ENCODE data around the gene NADK.
"Not testable (repeated sequence)": the region's sequence is repeated elsewhere in the genome, so short reads cannot be mapped to it uniquely, and the experiment has no call there.

The NADK gene

DNA sequence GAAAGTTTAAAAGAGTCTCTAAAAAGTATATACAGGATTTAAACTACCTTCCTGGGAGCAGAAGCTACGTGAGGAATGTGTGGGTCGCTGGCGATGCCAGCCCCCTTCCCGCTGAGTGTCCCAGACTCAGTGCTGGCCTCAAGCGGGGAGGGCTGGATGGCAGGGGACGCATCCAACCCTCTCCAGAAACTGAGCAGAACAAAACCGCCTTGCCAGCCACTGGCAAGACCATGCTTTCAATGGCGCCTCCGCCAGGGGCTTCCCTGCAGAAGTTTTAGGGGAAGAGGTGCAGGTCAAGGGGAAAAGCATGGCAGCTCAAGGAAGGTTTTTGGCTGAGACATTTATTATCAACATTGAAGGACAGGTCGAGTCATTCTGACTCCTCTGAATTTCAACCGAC lies 26.1 kb downstream of the NADK start:
- Histone ChIP-seq H3K27ac (ENCODE audit: low read depth, low read length) (no peak overlapping the region), H3K4me2 (ENCODE audit: low read length) (no peak overlapping the region), H3K79me2 (ENCODE audit: control insufficient read depth, low read length) (no peaks in the 10 kb centered on the region), H3K9me3 (ENCODE audit: control insufficient read depth, insufficient read depth, low read length) (no peaks in the 10 kb centered on the region), H3K27me3 (ENCODE audit: control insufficient read depth, low read length) (no peaks in the 10 kb centered on the region), H3F3A (ENCODE audit: control insufficient read depth, insufficient read depth) (peaks cover 7% of the 10 kb centered on the region), H3K36me3 (ENCODE audit: control insufficient read depth, low read length) (peaks cover 45% of the 10 kb centered on the region), H3K4me1 (ENCODE audit: control insufficient read depth, low read length) (no peaks in the 10 kb centered on the region), H3K9me2 (replicated peaks; ENCODE audit: control insufficient read depth, low read length) (no peaks in the 10 kb centered on the region), H4K20me1 (ENCODE audit: control insufficient read depth, insufficient read depth, low read depth, low read length) (peaks cover 6% of the 10 kb centered on the region; the same call in 1 of the 2 replicates), H3K4me3 (ENCODE audit: low read length) (no peak overlapping the region)
- TF ChIP-seq EZH2phosphoT487 (IDR thresholded peaks at IDR 0.05; ENCODE audit: borderline replicate concordance, low read length) (no peak), CTCF (IDR thresholded peaks at IDR 0.05; ENCODE audit: low read depth, low read length, poor library complexity, severe bottlenecking) (no peak)

GRCh38 chr1:1749941-1750340 lies 28.3 kb downstream of the NADK start:
- H3K4me2 ChIP-seq (ENCODE audit: low read length); H3K4me3 ChIP-seq (ENCODE audit: low read length); H3K27ac ChIP-seq (ENCODE audit: low read depth, low read length); H3F3A ChIP-seq (ENCODE audit: control insufficient read depth, insufficient read depth); H3K27me3 ChIP-seq (ENCODE audit: control insufficient read depth, low read length); H3K79me2 ChIP-seq (ENCODE audit: control insufficient read depth, low read length); H3K4me1 ChIP-seq (ENCODE audit: control insufficient read depth, low read length); H3K9me3 ChIP-seq (ENCODE audit: control insufficient read depth, insufficient read depth, low read length); H4K20me1 ChIP-seq (ENCODE audit: control insufficient read depth, insufficient read depth, low read depth, low read length); H3K9me2 ChIP-seq (replicated peaks; ENCODE audit: control insufficient read depth, low read length): not testable (repeated sequence)
- H3K36me3 ChIP-seq (ENCODE audit: control insufficient read depth, low read length), result peaks cover 24% of the 10 kb centered on the region

DNA sequence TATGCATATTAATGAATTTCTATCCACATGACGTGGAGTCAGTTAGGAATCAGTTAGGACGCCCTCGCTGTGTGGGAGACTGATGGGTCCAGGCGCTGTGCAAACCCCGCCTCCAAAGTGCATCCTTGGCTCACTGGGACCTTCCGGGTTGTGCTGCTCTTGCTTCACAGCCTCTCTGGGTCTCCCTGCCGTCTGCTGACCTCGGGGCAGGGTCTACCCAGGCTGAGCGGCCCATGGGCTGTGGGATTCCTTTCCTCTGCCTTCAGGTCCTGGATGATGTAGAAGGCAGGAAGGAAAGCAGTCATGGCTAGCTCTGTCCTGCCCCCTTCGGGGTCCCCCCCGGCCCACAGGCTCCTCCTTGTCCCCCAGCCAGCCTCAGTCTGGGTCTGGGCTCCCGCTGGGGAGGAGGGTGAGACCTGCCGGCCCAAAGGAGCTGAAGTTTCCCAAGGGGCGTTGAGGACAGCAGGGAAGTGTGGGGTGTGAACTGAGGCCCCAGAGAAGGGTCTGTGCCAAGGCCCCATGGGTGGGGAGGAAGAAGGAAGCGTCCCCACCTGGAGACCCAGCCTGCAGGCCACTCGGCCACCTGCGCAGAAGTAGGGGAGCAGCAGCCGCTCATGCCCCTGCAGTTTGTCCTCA lies 29.5 kb downstream of the NADK start:
- H3K4me1 ChIP-seq (ENCODE audit: control insufficient read depth, low read length), result no peaks in the 10 kb centered on the region
- no peak for TF ChIP-seq CTCF (IDR thresholded peaks at IDR 0.05; ENCODE audit: low read depth, low read length, poor library complexity, severe bottlenecking)

GRCh38 chr1:1746566-1746909 lies 31.7 kb downstream of the NADK start:
- H3K36me3 ChIP-seq (ENCODE audit: control insufficient read depth, low read length); H3F3A ChIP-seq (ENCODE audit: control insufficient read depth, insufficient read depth); H3K79me2 ChIP-seq (ENCODE audit: control insufficient read depth, low read length); H3K9me2 ChIP-seq (replicated peaks; ENCODE audit: control insufficient read depth, low read length); H3K27me3 ChIP-seq (ENCODE audit: control insufficient read depth, low read length); H3K9me3 ChIP-seq (ENCODE audit: control insufficient read depth, insufficient read depth, low read length); H3K4me1 ChIP-seq (ENCODE audit: control insufficient read depth, low read length); H4K20me1 ChIP-seq (ENCODE audit: control insufficient read depth, insufficient read depth, low read depth, low read length): not testable (repeated sequence)
- Histone ChIP-seq H3K4me3 (ENCODE audit: low read length) (peak overlapping the region; percentile 69), H3K27ac (ENCODE audit: low read depth, low read length) (peak overlapping the region; percentile 80), H3K4me2 (ENCODE audit: low read length) (peak overlapping the region; percentile 53; the same call in 1 of the 2 replicates)

More for the DNA sequence above, 29.5 kb downstream of the NADK start:
- Histone ChIP-seq H3K79me2 (ENCODE audit: control insufficient read depth, low read length) (no peaks in the 10 kb centered on the region), H3F3A (ENCODE audit: control insufficient read depth, insufficient read depth) (peaks cover 7% of the 10 kb centered on the region), H3K36me3 (ENCODE audit: control insufficient read depth, low read length) (peaks cover 16% of the 10 kb centered on the region), H3K9me2 (replicated peaks; ENCODE audit: control insufficient read depth, low read length) (no peaks in the 10 kb centered on the region), H3K27ac (ENCODE audit: low read depth, low read length) (no peak overlapping the region), H4K20me1 (ENCODE audit: control insufficient read depth, insufficient read depth, low read depth, low read length) (no peaks in the 10 kb centered on the region), H3K4me2 (ENCODE audit: low read length) (no peak overlapping the region), H3K9me3 (ENCODE audit: control insufficient read depth, insufficient read depth, low read length) (no peaks in the 10 kb centered on the region), H3K27me3 (ENCODE audit: control insufficient read depth, low read length) (no peaks in the 10 kb centered on the region), H3K4me3 (ENCODE audit: low read length) (no peak overlapping the region)

DNA sequence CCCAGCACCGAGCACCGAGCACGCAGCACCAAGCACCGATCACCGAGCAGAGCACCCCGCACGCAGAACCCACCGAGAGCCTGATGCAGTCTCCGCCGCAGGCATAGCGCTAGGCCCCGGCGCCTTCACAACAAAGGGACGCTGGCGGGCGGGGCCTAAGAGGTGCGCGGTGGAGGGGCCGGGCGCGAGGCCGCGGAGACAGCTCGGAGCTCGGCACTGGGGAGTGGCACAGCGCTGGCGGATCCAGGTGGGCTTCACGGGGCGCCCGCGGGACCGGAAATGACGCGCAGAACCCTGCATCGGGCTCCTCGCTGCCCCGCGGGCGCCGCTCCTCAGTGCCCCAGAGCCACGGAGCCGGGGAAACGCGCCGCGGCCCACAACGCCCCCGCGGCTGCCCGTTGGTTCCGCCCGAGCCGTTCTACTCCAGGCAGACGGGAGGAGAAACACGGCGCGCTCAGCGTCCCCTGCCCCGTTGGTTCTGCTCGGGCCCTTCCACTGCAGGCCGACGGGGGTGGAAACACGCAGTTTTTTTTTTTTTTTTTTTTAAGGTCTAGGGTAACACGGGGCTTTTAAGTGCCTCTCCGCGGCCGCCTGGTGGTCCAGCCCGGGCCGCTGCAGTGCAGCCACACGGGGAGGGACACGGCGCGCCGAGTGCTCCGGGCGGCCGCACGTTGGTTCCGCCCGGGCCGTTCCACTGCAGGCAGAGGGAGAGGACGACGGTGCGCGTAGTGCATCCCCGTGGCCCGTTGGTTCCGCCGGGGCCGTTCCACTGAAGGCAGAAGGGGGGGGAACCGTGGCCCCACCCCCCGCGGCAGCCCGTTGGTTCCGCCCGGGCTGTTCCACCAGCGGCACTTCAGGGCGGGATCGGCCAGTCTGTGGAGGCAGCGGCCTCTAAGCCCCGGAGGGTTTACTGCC lies 32.4 kb downstream of the NADK start:
- H3K27me3 ChIP-seq (ENCODE audit: control insufficient read depth, low read length); H3K79me2 ChIP-seq (ENCODE audit: control insufficient read depth, low read length); H3K9me2 ChIP-seq (replicated peaks; ENCODE audit: control insufficient read depth, low read length); H3K36me3 ChIP-seq (ENCODE audit: control insufficient read depth, low read length); H4K20me1 ChIP-seq (ENCODE audit: control insufficient read depth, insufficient read depth, low read depth, low read length); H3K4me1 ChIP-seq (ENCODE audit: control insufficient read depth, low read length); H3K9me3 ChIP-seq (ENCODE audit: control insufficient read depth, insufficient read depth, low read length); H3F3A ChIP-seq (ENCODE audit: control insufficient read depth, insufficient read depth): not testable (repeated sequence)
- Histone ChIP-seq H3K4me2 (ENCODE audit: low read length) (peak overlapping the region; percentile 53), H3K4me3 (ENCODE audit: low read length) (peak overlapping the region; percentile 69), H3K27ac (ENCODE audit: low read depth, low read length) (peak overlapping the region; percentile 80)

DNA sequence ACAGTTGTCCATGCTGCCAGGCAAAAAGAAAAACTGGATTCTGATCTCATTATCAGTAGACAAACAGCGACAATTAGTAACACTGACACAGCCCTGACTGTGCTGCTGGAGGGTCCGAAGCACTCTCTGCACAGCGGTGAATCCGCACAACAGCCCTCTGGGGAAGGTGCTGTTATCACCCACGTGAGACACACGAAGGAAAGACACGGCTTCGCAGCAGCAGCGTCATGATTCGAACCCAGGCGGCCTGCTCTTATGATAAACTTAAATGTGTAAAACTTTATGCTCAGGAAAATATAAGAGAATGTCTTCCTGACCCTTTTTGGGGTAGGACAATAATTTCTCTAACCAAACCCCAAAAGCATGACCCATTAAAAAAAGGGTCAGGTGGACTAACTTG lies 35.7 kb downstream of the NADK start:
- not testable (repeated sequence) for H3F3A ChIP-seq (ENCODE audit: control insufficient read depth, insufficient read depth); H3K79me2 ChIP-seq (ENCODE audit: control insufficient read depth, low read length); H3K4me1 ChIP-seq (ENCODE audit: control insufficient read depth, low read length); H4K20me1 ChIP-seq (ENCODE audit: control insufficient read depth, insufficient read depth, low read depth, low read length); H3K27me3 ChIP-seq (ENCODE audit: control insufficient read depth, low read length); H3K4me2 ChIP-seq (ENCODE audit: low read length); H3K9me3 ChIP-seq (ENCODE audit: control insufficient read depth, insufficient read depth, low read length); H3K27ac ChIP-seq (ENCODE audit: low read depth, low read length); H3K9me2 ChIP-seq (replicated peaks; ENCODE audit: control insufficient read depth, low read length); H3K4me3 ChIP-seq (ENCODE audit: low read length); H3K36me3 ChIP-seq (ENCODE audit: control insufficient read depth, low read length)
